ENCODE data around the gene TENT5C.

Gene TENT5C

DNA sequence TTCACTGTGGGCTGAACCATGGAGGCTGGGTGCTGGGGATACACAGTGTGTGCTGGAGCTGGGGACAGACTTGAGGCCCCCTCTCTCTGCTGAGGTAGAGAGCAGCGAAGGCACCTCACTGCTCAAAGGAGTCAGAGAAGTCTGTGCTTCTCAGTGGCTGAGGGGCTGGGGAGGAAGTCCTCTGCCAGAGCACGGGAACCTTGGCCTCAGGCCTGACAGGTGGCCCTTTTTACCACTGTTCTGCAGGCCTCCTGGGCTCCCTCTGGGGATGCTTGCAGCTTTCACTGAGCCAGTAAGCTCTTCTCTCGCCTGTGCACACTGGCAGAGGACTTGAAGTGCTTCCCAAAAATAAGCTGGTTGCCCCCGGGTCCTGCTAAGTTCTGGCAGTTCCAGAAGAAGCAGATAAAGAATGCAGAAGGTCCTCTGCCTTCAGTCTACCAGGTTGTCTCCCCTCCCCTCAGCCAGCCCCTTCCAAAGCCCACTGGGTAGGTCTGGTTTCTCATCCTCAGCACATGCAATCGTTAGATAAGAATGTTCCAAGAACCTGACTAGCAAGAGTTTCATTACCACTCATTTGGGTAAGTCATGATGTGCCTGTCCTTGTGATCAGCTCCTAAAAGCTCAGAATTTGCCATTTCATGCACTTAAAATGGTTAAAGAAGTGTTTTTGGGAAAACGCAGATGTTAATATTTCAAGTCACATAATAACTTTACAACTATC lies 53.9 kb downstream of the TENT5C start:
- no peak for FAIRE-seq

DNA sequence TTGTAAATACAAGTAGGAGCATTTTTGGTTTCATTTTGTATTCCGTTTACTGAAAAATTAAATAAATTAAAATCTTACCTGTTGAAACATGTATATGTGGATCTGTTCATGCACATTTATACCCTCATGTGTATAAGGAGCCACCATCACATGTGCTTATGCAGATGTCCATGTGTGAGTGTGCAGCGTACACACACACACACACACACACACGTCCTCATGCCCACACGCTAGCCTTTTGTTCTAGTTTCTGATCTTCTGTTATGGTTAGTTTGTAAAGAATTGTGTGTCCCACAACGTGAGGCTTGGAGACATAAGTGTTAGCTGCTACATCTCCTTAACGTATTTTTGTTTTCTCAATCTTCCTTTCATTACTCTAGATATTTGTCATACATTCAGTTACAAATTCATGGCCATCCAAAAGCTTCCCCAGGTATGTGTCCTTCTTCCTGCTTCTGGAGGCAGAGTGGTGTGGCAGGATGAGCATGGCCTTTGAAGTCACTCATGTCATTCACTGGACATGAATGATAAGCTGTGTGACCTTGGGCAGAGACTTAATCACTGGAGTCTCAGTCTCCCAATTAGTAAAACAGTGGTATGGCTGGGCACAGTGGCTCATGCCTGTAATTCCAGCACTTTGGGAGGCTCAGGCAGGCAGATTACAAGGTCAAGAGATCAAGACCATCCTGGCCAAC lies 54.6 kb downstream of the TENT5C start:
- no peak for FAIRE-seq

DNA sequence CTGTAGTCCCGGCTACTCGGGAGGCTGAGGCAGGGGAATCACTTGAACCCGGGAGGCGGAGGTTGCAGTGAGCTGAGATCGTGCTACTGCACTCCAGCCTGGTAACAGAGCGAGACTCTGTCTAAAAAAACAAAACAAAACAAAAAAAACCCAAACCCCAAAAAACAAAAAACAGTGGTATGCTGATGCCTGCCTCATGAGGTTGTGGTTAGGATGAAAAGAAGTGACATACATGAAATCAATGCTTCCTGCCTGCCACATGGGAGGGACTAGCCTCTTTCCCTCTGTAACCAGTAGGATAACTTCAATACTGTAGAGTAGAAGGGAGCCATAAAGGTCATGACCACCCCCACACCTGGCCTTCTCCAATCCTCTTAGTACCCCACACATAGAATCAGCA lies 55.2 kb downstream of the TENT5C start:
- FAIRE-seq: no peak

DNA sequence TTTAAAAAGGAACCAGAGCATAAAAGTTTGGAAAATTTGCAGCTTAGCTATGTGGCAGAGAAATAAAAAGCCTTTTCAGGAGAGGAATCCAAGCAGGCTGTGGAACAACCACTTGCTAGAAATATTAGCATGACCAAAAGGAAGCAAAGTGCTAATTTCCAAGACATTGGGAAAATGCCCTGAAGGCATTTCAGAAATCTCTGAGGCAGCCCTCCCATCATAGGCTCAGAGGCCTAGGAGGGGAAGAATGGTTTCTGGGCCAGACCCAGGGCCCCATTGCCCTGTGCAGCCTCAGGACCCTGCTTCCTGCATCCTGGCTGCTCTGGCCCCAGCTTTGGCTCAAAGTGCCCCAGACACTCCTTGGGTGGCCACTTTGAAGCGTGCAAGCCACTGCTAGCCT lies 56.8 kb downstream of the TENT5C start:
- no peak for FAIRE-seq

DNA sequence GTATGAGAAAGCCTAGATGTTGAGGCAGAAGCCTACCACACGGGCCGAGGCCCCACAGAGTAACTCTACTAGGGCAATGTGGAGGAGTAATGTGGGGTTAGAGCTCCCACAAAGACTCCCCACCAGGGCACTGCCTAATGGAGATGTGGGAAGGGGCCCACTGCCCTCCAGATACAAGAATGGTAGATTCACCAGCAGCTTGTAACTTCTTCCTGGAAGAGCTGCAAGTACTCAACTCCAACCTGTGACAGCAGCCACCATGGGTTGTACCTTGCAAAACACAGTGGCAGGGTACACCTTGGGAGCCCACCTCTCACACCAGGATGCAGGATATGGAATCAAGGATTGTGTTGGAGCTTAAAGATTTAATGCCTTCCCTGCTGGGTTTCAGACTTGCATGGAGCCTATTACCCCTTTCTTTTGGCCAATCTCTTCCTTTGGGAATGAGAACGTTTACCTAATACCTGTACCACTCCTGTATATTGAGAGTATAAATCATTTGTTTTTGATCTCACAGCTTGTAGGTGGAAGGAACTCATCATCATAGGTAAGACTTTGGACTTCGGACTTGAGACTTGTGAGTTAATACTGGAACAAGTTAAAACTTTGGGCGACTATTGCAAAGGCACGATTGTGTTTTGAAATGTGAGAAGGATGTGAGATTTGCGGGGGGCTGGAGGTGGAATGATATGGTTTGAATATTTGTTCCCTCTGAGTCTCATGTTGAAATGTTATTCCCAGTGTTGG lies 57.5 kb downstream of the TENT5C start:
- FAIRE-seq: no peak

DNA sequence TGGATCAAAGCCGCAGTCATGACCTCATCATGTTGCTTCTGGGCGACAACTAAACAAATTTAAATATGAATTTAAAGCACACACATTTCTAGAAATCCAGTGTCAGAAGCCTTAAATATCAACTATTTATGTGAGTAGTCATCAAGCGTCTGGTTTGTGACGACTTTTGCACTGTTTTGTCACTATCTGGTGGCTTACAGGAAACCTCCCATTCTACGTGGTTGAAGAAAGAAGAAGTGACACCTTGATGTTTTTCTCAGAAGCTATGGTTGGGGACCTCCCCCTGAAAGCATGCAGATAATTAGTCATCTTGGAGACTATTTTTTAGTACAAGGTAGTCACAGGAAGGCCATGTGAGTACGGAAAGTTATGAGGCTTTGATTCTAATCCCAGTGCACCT lies 58.5 kb downstream of the TENT5C start:
- no peak for FAIRE-seq

DNA sequence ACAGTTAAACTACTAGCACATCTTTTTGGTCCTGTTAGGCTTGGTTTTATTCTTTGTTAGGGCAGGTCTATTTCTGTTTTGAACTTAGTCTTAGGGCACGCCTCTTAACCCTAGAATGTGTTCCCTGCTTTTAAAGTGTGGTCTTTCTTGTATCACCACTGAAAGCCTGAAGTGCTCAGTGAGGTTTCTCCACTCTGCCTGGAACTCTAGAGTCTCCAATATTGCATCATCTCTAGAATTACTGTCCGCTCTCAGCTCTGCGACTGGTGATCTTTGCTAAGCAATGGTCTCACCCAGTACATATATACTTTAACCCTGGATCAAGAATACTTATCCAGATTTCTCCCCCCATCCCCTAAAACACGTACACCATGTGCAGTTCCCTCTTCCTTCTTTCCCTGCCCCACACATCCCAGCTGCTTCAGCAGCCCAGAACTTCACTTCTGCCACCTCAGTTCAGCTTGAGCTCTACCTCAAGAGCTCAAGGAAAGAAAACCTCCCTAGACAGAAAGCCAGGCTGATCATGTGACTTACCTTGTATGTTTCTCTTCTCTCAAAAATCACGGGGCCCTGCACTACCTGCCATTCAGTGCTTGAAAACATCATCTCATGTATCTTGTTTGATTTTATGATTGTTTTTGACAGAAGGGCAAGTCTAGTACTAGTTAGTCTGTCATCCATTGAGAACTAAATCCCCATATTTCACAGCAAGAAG lies 59.9 kb downstream of the TENT5C start:
- FAIRE-seq: no peak

DNA sequence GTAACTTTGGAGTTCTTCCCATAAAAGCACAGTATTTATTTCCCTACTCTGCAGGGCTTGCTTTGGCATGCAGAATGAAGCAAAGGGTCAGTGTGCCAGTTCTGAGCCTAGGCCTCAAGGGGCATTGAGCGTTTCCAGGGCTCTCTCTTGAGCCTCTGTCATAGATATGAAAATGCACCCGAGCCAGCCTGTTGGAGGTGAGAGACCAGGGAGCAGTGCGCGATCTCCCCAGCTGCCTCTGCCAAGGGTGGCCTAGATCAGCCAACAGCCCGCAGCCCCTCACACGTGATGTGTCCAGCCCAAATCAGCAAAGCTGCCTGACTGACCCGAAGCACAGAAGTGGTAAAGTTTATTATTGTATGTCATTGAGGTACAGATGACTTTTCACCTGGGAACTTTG lies 63.7 kb downstream of the TENT5C start:
- no peak for FAIRE-seq

DNA sequence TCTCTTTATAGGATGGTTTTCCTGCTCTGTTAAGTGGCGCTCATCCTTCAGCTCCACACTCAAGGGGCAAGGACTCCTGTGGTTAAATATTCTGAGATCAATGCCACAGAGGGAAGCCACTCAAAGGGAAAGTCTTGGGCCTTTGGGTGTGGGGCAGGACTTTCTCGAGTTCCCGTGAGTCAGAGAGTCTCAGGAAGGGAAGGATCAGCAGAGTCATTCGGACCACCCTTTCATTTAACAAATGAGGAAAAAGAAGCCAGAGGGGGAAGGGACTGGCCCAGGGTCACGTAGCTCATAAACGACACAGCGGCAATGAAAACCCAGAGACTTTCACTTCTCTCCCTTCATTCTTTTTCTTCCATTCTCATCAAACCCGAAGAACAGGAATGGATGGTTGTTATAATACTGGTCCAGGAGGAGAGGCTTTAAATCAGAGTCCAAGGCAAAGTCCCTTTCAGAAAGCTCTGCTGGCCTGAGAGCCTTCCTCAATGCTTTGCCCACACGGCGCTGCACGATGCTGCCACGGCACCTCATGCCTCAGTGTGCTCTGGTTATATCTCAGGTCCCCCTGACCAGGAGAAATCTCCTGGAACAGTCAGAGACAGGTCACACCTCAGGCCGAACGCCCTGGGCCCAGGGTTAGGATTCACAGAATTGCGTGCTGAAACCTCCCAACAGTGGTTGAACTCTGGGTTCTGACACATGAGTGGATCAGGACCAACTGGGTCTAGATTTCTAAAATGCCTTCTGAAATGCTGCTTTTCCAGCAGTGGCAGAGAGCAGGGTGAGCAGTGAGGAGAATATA lies 65.3 kb downstream of the TENT5C start:
- no peak for FAIRE-seq

DNA sequence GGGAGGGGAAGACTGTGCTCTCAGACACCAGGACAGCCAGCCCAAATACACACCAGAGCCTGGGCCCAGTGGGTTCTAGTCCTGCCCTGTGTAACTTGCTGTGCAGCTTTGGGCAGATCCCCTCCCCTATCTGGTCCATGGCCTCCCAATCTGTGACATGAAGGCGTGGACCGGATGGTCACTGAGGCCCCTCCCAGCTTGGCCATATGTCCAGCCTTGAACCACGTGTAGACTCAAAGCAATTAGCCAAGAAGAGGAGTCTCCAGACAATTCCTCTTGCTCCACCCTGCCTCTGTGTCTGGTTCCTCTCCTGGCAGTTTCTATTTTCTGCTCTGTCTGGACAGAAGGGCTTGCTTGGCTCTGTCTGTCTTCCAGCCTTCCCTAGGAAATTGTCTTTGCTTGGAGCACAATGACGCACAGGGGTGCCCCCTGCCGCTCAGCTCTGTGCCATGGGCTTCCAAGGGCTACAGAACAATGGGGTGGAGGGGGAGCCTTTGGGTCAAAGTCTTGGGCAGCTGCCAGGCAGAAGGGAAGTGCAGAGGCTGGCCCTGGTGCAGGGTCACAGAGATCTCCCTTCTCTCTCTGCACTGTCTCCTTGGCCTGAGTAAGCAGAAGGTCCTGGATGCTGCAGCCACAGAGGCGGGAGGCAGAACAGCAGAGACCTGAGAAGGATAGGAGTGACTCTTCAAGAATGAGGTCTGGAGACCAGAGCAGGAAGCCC lies 66.1 kb downstream of the TENT5C start:
- no peak for FAIRE-seq

DNA sequence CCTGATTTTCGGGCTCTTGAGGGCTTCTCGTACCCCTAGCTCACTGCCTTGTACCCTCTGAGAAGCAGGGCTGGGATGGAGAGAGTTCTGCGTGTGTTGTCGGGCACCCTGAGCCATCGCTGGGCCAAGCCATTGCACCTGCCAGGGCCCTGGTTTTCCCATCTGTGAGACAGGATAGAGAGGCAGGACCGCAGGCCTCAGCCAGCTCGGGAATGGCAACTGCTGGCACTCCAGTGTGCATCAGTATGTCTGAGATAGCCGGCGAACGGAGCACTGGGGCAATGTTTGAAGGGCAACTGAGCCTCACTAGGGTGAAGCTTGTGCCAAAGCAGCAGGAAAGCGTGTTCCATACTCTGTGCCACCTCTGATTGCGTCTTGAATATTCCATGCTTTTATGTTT lies 66.9 kb downstream of the TENT5C start:
- FAIRE-seq: no peak

DNA sequence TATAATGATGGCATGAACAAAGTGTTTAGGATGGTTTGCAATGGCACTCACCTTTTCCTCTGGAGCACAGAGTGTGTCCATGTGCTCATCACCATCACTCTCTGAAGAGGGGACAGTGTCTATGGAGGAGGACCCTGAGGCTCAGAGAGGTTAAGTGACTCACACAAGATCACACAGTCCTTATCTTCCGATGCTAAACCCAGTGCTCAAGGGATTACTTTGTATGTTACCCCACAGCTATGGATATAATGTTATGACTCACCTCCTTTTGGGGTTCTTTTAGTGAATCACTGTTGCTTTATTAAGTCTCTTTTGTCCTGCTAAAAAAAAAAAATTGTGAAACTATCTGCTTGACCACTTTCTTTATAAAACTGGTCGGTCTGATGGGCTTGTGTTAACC lies 67.6 kb downstream of the TENT5C start:
- FAIRE-seq: no peak

DNA sequence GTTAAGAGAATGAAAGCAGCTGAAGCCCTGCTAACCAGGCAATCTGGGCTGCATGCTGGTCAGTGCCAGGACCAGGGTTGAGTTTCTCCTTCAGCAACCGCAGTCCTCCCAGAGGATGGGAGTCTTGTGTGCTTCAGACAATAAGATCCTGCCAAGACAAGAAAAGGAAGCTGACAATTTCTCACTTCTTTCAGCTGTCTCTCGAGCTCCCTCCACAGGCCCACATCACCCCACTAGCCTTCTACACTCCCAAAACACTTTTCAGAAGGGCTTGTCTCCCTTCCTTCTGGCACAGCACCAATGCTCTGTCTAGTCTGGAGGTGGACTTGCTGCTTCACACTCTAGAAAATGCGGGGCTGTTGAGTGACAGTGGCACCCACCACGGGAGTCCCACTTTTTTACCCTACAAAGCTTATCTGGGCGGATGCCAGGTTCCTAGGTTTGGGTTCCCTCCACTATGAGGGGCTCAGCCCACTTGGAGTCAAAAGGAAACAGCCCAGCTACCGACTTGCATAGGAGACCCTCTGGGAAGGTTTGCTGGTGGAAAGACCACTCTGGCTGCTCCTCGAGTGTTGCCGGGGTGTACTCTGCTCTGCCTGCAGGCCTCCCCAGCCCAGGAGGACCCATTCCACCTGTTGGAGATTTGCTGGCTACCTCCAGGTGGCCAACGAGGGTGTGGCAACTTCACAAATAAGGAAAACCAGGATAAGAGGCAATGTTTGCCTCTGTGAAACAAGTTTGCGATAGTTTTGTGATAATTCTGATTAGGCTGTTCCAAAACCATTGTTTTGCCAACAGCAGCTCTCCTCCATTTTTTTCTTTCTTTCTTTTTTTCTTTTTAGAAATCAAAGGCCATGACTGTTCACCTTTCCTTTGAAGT lies 68.9 kb downstream of the TENT5C start:
- FAIRE-seq: no peak

DNA sequence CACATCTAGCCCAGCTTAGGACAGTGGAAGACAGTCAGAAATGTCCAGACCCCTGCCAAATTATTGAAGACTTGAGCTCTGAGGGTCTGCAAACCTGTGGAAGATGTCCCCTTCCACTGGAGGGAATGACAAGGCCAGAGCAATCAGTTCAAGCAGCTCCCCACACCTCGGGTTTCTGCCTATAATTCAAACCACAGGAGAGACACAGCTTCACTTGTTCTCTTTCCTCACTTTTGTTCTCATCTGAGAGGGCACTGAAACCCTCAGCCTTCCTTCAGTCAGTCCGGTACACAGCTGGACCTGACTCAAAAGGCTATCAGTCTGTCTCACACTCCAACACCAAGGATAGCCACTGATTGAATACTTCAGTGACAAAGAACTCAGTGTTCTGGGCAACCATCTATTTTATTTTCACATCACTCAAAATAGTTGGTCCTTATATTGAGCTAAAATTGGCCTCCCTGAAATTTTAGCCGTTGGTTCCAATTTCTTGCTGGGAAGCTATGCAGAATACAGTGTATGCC lies 70.1 kb downstream of the TENT5C start:
- no peak for FAIRE-seq

DNA sequence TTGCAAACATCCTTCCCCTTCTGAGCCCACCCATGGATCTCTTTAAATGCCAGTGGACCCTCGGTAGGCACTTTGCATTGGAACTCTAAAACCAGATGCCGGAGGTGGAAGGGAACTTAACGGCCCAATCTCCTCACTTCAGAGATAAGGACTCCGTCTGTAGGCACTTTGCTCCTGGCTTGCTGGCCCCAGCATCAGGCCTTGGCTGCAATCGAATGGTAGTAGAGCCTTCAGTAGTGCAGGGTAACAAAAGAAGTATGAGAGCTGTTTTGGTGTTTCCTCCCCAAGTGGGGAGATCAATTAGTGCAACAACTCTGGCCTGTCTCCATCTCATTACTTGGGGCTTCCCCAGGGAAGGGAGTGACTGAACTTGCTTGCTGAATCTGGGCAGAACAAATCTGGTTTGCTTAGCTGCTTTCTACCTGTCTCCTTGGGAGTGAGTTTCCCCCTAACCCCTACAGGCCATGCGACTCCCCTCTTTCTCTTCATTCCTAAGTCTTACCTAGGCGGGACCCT lies 70.8 kb downstream of the TENT5C start:
- no peak for FAIRE-seq

Data from islet of Langerhans (tissue), 1 donor.